ENCODE results near the gene DOCK9.

The DOCK9 gene

DNA sequence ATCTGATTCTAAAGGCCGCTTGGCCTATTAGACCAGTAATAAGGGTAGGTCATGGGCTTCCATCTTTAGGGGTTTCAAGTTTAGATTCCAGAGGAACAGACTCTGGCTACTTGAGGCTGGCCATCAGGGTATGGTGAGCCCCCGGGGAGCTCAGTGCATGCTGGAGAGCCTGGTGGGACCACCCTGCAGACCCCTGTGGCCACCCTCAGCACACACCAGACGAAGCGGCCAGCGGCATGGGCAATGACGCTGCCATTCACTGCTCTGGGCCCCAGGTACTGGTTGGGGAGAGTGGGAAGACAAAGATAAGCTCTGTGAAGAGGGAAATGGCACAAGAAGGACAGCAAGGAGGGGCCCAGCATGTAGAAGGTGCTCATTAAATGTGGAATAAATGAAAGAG is 126.6 kb downstream of the DOCK9 start:
- DNase-seq (ENCODE audit: low read depth in 2 of 2), result no peak

DNA sequence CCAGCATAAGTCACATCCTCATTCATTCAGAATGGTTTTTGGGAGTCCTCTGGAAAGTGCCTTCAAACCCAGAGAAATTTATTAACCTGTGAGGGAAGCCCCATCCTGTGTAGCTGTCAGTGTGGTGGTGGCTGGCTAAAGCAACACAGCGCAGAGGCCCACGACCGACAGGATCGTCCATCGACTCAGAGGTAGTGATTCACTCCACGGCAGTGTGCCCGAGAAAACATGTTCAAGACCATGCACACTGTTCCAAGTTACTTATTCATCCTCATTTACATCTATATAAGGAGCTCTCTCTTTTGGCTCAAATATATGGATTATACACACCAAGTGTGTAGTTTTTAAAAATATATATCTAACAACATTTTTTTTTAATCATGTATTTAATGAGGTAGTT is 129.1 kb downstream of the DOCK9 start:
- no peak for DNase-seq (ENCODE audit: low read depth in 2 of 2)

DNA sequence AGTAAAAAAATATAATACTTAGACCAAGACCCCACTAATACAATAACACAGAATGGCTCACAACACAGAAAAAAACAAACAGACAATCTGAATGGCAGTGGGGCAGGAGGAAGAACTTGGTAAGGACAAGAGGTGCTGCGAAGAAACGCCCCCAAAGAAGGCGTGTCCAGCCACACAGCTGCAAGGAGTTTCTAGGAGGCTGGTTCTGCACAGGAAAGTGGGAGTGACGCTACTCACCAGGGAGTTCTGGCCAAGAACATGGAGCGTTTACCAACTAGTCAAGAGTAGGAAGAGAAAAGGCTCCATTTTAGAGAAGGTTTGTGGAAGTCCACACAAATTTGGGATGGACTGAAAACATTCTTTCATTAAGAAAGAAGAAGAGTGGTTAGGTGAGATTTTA is 130.1 kb downstream of the DOCK9 start:
- DNase-seq (ENCODE audit: low read depth in 2 of 2), result no peak

DNA sequence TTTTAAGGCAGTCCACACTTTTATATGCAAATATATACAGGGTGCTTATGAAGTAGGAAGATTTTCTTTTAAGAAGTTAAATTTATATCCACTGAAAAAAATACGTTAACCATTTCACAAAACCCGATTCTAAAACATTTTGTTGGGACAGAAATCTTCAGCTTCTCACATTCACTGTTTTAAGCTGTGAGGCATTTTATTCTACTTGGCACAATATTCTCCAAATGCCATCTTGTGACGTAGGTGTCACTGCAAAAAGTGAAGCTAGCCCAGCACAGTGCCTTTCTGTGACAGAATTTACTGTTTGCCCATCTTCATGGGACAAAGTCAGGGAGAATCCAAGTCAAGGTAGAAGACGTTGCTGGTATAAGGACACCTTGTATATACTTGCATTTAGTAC is 130.9 kb downstream of the DOCK9 start:
- no peak for DNase-seq (ENCODE audit: low read depth in 2 of 2)

DNA sequence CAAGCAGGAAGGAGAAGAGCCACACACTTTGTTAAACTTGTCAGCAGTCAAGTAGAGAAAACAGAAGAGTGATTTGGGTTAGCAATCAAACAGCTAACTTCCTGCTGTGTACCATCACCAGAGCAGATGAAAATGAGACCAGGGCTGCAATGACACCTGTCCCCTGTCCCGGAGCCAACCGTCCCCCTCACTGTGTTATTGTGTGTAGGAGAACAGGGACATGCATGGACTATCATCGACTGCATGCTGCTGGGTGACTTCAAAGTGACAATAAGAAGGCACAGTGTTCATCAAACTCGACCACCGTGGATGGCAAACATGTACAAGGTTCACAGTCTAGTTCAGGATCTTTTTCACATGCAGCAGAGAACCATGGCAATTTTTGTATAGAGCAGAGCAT is 131.3 kb downstream of the DOCK9 start:
- no peak for DNase-seq (ENCODE audit: low read depth in 2 of 2)

DNA sequence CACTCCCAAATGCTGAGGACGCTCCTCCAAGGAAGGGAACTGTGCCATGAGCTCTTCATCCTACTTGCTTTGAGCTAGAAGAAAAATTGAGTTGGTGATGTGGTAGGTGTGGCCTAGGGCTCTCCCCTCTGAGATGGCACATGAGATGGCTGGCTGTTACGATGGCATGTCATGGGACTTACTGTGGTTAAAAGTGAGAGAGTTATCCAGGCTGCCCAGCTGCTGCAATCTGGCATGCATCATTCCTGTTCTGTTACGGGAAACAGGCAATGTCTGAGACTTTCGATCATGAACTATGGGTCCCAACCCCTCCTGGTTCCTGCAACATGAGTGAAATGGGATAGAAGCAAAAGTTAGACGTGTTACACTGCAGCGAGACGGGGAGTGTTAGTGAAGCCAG is 132.1 kb downstream of the DOCK9 start:
- no peak for DNase-seq (ENCODE audit: low read depth in 2 of 2)

DNA sequence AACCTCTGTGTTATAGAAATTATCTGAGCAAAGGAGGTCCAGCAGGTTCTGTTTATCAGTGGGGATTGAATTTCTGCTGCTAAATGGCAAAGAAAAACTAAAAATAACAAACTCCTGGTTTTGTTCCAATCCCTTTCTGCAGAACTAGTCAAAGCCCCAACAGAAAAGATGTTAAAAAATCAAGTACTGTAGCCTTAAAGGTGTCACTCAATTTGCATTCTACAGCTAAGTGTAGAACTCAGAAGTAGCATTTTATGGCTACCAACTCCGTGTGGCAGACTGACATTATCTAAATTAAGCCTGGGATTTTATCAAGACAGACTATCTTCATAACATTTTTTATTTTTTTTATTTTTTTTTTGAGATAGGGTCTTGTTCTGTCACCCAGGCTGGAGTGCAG is 133.8 kb downstream of the DOCK9 start:
- DNase-seq (ENCODE audit: low read depth in 2 of 2), result no peak

DNA sequence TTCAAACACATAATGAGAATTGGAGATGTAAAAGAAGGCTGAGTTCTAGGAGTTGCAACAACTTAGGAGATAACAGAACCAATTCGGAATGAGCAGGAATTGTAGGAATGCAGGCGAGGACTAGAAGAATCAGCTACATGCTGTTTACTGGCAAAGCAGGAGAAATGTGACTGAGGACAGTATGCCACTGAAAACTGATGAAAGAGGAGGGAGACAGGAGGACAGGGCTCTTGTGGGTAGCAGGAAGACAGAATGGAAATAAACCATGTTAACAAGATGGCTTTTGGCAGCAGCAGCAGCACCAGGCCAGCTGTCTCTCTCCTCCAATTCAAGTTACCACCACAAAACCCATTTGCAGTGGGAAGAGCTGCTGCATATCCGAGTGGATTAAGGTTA is 134.4 kb downstream of the DOCK9 start:
- DNase-seq (ENCODE audit: low read depth in 2 of 2), result no peak

DNA sequence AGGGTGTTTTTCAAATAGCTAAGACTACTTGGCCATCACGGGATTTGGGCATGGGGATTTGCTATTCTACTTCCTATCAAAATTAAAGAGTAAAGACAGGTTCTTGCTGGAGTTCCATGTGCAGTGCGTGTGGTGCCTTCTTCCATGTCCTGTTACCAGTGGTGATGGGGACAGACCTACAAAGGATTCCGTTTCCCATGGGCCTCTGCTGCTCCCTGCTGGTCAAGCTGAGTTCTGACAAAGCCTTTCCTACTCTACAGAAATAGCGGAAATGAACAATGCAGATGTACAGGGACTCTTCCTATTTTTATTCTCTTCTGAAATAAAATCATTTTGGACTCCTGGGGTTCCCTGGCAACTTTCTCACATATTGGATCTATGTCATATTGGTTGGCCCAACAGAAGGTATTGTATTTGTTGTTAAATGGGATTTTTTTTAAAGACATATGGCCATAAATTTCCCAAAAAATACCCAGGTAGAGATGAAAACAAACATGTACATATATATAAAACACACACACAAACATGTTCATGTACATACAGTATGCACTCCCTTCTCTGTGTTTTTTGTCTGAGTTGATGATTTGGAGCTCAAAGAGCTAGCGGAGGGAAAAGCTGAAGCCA is 134.9 kb downstream of the DOCK9 start:
- DNase-seq (ENCODE audit: low read depth in 2 of 2), result peak; percentile 4 to 41

DNA sequence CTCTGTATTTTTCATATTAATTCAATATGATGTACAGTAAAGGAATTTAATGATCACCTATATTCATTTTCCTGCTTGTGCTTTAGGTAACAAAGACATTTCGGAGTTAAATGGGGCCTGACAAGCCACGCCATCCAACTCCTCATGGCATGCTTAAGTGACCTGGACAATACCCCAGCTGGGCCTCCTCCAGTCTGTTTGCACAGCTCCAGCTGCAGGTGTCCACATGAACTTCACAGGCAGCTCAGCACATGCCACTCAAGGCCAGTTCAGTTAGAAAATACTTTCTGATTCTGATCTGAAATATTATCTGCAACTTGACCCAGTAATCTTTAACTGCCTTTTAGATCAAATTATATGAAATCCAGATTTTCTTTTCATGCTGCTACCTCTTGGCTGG is 135.8 kb downstream of the DOCK9 start:
- no peak for DNase-seq (ENCODE audit: low read depth in 2 of 2)

DNA sequence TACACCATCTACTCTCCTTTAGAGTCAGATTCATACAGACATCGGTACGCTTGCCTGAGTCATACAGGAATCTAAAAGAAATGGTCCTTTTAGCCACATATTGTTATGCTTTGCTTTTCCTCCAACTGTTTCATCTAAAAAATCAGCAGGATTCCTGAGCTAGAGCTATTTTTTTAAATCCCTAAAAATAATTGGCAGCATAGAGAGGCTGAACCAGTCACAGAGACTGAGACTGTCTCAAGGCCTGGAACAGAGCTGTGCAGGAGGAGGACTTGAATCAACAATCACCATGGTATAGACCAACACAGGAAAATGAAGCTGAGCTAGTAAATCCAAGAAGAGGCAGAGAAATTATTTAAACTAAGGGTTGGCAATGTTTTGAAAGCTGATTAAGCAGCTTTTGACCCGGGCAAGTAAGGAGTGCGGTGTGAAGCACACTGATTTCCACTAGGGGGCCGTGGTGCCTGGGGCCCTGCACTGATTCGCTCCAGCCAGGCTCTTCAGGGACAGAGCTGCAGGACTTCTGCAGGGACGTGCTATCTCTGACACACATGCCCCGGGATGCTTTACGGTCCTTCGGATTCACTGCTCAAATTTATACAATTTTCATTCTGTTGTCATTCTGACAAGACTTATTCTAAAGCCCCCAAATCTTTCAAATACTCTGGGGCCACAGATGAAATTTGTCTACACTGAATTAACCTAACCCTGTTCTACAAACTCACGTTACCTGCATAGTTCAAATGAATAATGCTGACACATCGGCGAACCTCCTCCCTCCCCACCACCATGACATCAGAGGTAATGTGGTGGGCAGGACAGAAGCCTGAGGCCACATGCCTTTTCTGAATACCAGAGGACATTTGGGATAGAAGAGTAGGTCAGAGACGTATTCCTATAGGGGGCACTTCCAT is 137.8 kb downstream of the DOCK9 start:
- DNase-seq (ENCODE audit: low read depth in 2 of 2), result peak in 1 of 2 donors; percentile 18

DNA sequence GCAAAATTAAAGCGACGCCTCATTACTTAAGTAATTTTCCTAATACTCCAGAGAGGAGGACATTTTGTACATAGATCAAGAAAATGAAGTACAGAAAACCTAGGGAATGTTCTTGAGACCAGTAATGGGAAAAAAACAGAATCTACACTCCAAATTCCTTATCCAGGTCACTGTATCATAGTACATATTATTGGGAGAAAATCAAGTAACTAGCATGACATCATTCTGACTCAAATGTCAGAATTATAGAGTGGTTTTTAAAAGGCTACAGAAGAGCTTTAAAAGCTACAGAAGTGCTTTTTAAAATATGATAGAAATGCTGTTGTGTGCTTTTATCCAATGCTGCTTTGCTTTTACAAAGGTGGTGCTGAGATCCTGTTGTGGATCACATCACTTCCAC is 139.1 kb downstream of the DOCK9 start:
- no peak for DNase-seq (ENCODE audit: low read depth in 2 of 2)

DNA sequence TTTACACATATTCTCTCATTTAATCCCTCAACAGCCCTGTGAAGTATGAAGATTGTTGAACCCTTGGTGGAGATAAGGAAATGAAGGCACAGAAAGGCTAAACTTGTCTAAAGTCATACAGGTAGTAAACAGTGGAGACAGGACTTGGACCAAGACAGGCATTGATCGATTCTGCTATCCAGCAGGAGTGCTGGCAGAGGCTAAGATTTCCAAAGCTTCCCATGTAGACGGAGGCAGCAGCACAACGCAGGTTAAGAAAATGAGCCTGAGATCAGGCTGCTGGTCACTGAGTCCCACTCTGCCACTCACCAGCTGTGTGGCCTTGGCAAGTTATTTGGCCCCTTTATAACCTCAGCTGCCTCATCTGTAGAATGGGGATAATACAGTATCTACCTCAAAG is 140.0 kb downstream of the DOCK9 start:
- no peak for DNase-seq (ENCODE audit: low read depth in 2 of 2)

DNA sequence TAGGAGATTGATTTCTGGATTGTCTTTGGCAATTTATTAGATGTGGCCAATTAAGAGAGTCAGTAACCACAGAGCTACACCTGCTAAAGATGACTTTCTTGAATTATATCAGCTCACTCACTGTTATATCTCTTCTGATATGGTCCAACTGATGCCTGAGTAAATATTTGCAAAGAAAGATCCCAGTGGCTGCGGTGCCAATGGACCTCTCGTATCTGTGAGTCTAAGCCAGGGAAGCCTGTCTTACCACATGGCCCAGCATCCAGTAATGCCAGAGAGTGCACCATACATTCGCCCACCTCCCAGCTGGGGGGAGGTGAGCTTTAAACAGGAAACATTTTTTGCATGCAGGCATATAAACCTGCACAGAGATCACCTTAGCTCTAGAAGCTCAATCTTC is 142.7 kb downstream of the DOCK9 start:
- DNase-seq (ENCODE audit: low read depth in 2 of 2), result no peak

DNA sequence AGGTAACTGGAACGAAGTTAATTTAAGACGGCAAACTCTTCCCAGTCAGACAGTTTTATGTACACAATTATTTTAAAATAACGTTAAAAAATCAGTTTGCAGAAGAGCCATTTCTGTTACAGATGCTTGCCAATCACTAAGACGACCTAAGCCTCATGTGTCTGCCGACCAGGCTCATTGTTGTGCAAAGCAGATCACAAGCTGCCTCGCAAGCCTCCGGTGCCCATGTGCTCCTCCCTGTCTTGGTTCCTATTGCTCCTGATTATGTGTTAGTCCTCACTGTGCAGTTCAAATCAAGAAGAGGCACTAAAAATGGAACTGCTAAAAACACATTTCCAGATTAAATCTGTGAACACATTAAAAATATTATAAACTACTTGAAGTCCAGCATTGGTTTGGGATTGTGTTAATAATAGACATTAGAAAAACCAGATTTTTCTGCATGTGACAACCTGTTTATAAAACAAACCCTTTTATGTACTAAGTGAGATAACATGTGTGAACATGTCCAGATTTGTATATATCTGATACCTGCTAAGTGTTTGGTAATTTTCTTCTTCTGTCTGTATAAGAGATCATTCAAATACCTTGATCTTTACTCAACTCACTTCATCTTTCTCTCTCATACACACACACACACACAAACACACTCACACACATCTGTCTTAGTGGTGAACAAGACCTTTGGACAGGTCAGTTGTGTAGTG is 143.5 kb downstream of the DOCK9 start:
- no peak for DNase-seq (ENCODE audit: low read depth in 2 of 2)

DNA sequence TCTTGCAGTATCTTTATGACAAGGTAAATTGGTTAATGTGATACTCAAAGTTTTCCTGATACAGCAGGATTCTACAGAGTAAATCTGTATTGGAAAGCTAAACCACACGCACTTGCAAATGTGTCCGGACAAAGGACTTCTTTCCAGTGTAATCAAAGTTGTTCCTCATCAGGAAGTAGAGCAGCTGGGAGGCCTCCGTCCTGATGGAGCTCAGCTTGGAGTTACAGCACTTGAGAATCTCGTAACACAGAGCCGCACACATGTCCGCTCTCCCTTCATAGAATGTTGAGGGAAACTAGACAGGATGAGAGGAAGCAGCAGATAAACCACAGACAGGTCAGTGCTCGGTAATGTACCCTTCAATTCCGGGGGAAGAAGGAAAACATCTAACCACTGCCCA is 146.6 kb downstream of the DOCK9 start:
- DNase-seq (ENCODE audit: low read depth in 2 of 2), result no peak

DNA sequence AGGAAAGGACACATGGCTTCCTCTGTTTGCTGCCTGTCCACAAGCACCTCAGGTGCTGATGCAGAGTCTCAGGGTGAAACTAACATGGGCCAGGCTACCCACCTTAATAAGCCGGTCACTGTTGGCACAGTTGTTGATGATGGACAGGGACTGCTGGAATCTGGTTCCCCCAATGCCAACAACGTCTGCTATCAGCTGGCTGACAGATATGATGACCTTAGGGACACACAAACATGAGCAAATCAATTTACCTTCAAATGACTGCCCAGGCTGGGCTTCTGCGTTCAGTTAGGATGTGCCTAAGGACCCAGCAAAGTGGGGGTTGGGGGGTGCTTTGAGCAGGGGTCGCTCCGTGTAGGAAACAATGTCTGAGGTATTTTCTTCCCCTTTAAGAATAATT is 148.3 kb downstream of the DOCK9 start:
- no peak for DNase-seq (ENCODE audit: low read depth in 2 of 2)

DNA sequence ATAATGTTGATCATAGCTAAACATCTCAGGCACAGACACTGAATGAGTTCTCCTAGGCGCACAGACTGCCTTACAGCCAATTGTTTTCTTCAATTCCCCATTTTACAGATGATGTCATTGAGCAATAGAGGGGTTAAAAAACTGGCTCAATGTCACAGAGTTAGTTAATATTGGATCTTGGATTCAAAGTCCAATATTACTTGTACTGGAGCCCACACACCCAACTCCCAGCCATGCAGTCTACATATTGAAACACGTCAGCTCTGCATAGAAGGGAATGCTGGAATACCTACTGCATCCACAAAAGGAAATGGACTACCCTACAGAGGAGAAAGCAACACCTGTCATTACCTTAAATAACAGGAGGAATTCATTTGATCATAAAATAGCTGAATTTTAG is 149.2 kb downstream of the DOCK9 start:
- DNase-seq (ENCODE audit: low read depth in 2 of 2), result no peak

DNA sequence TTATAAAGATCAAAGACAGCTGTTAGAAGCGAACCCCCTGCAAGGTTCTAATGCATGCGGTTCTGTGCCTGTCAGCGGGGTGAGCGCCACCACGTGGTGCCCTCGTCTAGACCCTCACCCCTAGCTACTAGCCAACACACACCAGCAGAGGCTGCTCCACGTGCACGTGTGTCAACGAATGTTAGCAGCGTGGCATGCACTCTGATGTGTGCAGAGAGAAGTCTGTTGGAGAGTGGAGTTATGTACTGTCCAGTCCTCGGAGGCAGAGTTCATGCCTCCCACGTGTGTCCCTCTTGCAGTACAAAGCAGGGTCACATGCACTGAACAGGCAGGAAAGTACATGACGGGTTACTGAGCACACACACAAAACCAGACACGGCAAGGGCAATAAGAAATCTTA is 150.4 kb downstream of the DOCK9 start:
- DNase-seq (ENCODE audit: low read depth in 2 of 2), result no peak

DNA sequence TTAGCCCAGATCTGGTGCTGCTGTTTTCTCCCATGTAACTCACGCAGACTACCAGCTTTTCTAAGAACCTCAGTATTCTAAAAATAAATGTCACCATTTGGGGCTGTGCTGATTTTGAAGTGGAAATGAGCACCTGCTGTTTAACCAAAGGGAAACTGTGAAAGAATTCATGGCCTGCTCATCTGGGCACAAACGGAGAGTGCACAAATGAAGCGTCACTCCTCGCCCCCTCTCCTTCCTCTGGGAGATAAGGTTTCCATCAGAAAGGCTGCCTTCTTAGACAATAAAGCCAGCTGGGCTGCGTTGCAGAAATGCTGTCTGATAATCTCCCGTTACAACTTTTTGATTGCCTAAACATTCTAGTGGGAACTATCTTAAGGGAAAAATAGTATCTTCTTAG is 151.7 kb downstream of the DOCK9 start:
- no peak for DNase-seq (ENCODE audit: low read depth in 2 of 2)

DNA sequence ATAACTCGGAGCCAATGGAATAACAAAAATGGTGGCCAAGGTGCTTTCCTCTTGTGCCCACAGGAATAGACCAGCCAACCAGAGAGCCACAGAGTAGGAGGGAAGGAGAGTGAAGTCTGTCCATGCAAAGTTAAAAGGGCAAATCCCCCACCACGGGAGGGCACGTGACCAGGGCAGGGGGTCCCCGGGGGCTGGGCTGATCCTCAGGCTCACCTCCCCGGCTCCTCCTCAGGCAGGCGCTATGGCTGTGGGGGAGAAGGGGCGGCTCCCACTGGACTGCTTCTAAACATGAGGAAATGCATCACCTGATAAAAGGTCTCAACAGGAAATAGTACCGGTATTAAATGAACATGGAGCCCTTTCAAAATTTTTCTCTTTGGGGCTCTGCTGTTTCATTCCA is 152.2 kb downstream of the DOCK9 start:
- no peak for DNase-seq (ENCODE audit: low read depth in 2 of 2)

DNA sequence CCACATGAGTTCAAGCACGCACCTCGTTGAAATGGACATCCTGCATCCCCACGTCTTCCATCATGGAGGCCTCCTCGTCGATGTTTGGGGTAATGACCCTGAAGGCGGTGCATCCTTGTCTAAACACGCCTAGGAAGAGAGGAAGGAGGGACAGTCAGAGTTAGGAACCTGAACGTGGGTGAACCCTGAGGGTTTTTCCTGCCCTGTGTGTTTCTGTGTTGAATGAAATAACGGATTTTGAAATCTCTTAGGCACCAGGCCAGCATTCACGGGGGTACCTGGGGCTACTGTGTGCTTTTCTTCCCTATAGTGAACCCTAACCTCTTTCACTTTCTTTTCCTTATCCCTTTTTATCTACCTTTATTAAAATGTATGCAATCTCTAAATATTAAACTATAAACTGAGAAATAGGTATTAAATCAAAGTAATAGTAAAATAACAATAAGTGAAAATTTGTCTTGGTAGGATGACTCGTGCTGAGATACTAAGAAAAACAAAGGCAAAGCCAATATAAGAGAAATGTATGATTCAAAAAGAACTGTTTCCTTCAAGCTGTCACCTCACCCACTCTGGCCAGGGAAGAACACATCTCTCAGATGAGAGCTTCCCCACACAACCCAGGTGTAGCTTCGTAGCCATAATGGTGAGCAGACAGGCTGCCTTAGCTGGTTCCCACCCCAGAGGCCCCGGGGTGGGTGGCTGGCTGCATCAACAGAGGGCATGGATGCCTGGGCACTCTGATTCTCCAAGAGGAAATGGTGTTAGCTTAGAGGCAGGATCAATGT is 153.3 kb downstream of the DOCK9 start:
- no peak for DNase-seq (ENCODE audit: low read depth in 2 of 2)
